ENCODE measurements around the gene DEPDC1B. TPM values are rescaled to one million over a fixed set of nuclear protein-coding genes. Genes with fewer than 3 reads are reported as not detected.
"Not testable (repeated sequence)": the region's sequence is repeated elsewhere in the genome, so short reads cannot be mapped to it uniquely, and the experiment has no call there.

The DEPDC1B gene
- total and polyA plus RNA-seq, 7 donors, result 0.27 to 9.5 (median 1.2) TPM; not detected in 2

GRCh38 chr5:60738461-60738860 lies 38.5 kb upstream of the DEPDC1B start:
- no peaks in the 10 kb centered on the region for H3K36me3 ChIP-seq
- TF ChIP-seq POLR2A (IDR thresholded peaks at IDR 0.05) (no peak), POLR2AphosphoS5 (IDR thresholded peaks at IDR 0.05) (no peak), CTCF (IDR thresholded peaks at IDR 0.05) (no peak), EP300 (IDR thresholded peaks at IDR 0.05) (no peak)
- 85% methylated on average over 4 of the region's 4 CpGs for WGBS, 2 donors
- no peaks in the 10 kb centered on the region for H3K27me3 ChIP-seq
- no peaks in the 10 kb centered on the region for H3K4me1 ChIP-seq
- peaks cover 0 to 3% (median 0%) of the 10 kb centered on the region in 4 donors for H3K9me3 ChIP-seq
- H3K27ac ChIP-seq, result no peak overlapping the region
- no peak overlapping the region for H3K4me3 ChIP-seq
- intact Hi-C loops (cut with DNase I), result no loop called here
- no peak for DNase-seq

- intact Hi-C loops (cut with DNase I); DNase-seq; H3K9me3 ChIP-seq: not testable (repeated sequence)
Observed at GRCh38 chr5:60730858-60731257, 30.9 kb upstream of the DEPDC1B start.

GRCh38 chr5:60727033-60727679 lies 27.2 kb upstream of the DEPDC1B start:
- no peaks in the 10 kb centered on the region for H3K4me1 ChIP-seq
- intact Hi-C loops (cut with DNase I), result no loop called here
- DNase-seq, result no peak
- no peak overlapping the region for H3K27ac ChIP-seq
- no peaks in the 10 kb centered on the region for H3K9me3 ChIP-seq
- no peaks in the 10 kb centered on the region for H3K27me3 ChIP-seq
- no peaks in the 10 kb centered on the region for H3K36me3 ChIP-seq
- no peak for TF ChIP-seq POLR2AphosphoS5 (IDR thresholded peaks at IDR 0.05)
- no peak for TF ChIP-seq EP300 (IDR thresholded peaks at IDR 0.05)
- H3K4me3 ChIP-seq, result no peak overlapping the region
- WGBS, 2 donors, result 94 to 96% methylated on average over 1 of the region's 1 CpG

More at GRCh38 chr5:60730858-60731257, 30.9 kb upstream of the DEPDC1B start:
- H3K4me3 ChIP-seq, H3K27ac ChIP-seq, H3K4me1 ChIP-seq, H3K36me3 ChIP-seq, H3K27me3 ChIP-seq: not testable (repeated sequence)

- Histone ChIP-seq H3K27ac (no peak overlapping the region), H3K4me3 (no peak overlapping the region), H3K4me1 (no peaks in the 10 kb centered on the region), H3K36me3 (no peaks in the 10 kb centered on the region), H3K27me3 (no peaks in the 10 kb centered on the region), H3K9me3 (no peaks in the 10 kb centered on the region)
- no peak for TF ChIP-seq POLR2A (IDR thresholded peaks at IDR 0.05)
- TF ChIP-seq EP300 (IDR thresholded peaks at IDR 0.05), result no peak
- no peak for TF ChIP-seq CTCF (IDR thresholded peaks at IDR 0.05)
- no peak for TF ChIP-seq POLR2AphosphoS5 (IDR thresholded peaks at IDR 0.05)
- intact Hi-C loops (cut with DNase I), result no loop called here
- WGBS, 2 donors, result 64 to 74% methylated on average over 2 of the region's 2 CpGs
- DNase-seq, result no peak
Observed at GRCh38 chr5:60724126-60724525, 24.2 kb upstream of the DEPDC1B start.

- no peaks in the 10 kb centered on the region for H3K36me3 ChIP-seq
- no peaks in the 10 kb centered on the region for H3K9me3 ChIP-seq
- no peaks in the 10 kb centered on the region for H3K4me1 ChIP-seq
- DNase-seq, result no peak
- TF ChIP-seq EP300 (IDR thresholded peaks at IDR 0.05) (no peak), POLR2A (IDR thresholded peaks at IDR 0.05) (no peak), CTCF (IDR thresholded peaks at IDR 0.05) (no peak), POLR2AphosphoS5 (IDR thresholded peaks at IDR 0.05) (no peak)
- no peak overlapping the region for H3K27ac ChIP-seq
- H3K27me3 ChIP-seq, result no peaks in the 10 kb centered on the region
- intact Hi-C loops (cut with DNase I), result no loop called here
- no peak overlapping the region for H3K4me3 ChIP-seq
- WGBS, 2 donors, result 70 to 76% methylated on average over 6 of the region's 6 CpGs
Observed at GRCh38 chr5:60722416-60722815, 22.4 kb upstream of the DEPDC1B start.

- no peak for TF ChIP-seq EP300 (IDR thresholded peaks at IDR 0.05)
- no peak for DNase-seq
- no peak overlapping the region for H3K4me3 ChIP-seq
- intact Hi-C loops (cut with DNase I), result no loop called here
- H3K27ac ChIP-seq, result no peak overlapping the region
- H3K4me1 ChIP-seq, result no peaks in the 10 kb centered on the region
- no peaks in the 10 kb centered on the region for H3K27me3 ChIP-seq
- H3K36me3 ChIP-seq, result no peaks in the 10 kb centered on the region
- H3K9me3 ChIP-seq, result no peaks in the 10 kb centered on the region
Observed at GRCh38 chr5:60719329-60719728, 19.4 kb upstream of the DEPDC1B start.
